SK-N-SH (cell line): ENCODE results near the gene CBFA2T3. TPM values are rescaled to one million over a fixed set of nuclear protein-coding genes. Genes with fewer than 3 reads are reported as not detected.

ENCODE experiments used
- CTCF ChIA-PET: fragments of 300-600, 350-600 bp; formaldehyde crosslinking; extraction: SDS; loops from one replicate; lab custom pipeline; 2021; lab: Yijun Ruan, JAX
- POLR2A ChIA-PET: fragments of 350-600 bp; sonication (Branson Sonifier 250); formaldehyde crosslinking; extraction: SDS; loops from one replicate; lab custom pipeline; 2020; ENCODE audit warnings: antibody characterized with exemption, inconsistent platforms; lab: Yijun Ruan, JAX
- DNase-seq: peaks from one replicate; pipeline ENCODE4 v3.0.0; 2012
- H2AFZ ChIP-seq: fragments of 200-600 bp; sonication (generic); 2 replicates; pipeline ENCODE4 v1.8.1; 2016; ENCODE audit warnings: antibody characterized with exemption, mild to moderate bottlenecking, low read depth
- H3F3A ChIP-seq: fragments of 200-600 bp; sonication (generic); replicated peaks from 2 replicates; pipeline ENCODE3; 2016; ENCODE audit warnings: antibody characterized with exemption, mild to moderate bottlenecking; ENCODE audit not compliant: insufficient read depth
- H3K27ac ChIP-seq, 2 experiments: fragments of 200-500 bp in 1 of 2; fragments of 200-600 bp in 1 of 2; sonication (Bioruptor generic) in 1 of 2; sonication (generic), shearing (Covaris generic) in 1 of 2; 2 replicates each; pipeline versions ENCODE4 v1.5.1 to v1.6.1; 2014 to 2016; ENCODE audit warnings: low read depth in 2 of 2, inconsistent platforms in 1 of 2, low read length in 1 of 2, mild to moderate bottlenecking in 1 of 2, mixed read lengths in 1 of 2
- H3K27me3 ChIP-seq: fragments of 200-600 bp; sonication (generic), shearing (Covaris generic); 2 replicates; pipeline ENCODE4 v1.6.1; 2016; ENCODE audit warnings: mixed run types; ENCODE audit not compliant: insufficient read depth
- H3K36me3 ChIP-seq, 2 experiments: fragments of 200-500 bp in 1 of 2; fragments of 200-600 bp in 1 of 2; sonication (Bioruptor generic) in 1 of 2; sonication (generic) in 1 of 2; replicated peaks in 1 of 2; 2 replicates each; pipeline versions ENCODE3 to v1.5.1; 2014 to 2016; ENCODE audit warnings: low read length in 1 of 2, mild to moderate bottlenecking in 1 of 2; ENCODE audit not compliant: insufficient read depth in 2 of 2, control insufficient read depth in 1 of 2
- H3K4me1 ChIP-seq, 2 experiments: fragments of 200-500 bp in 1 of 2; fragments of 200-600 bp in 1 of 2; sonication (Bioruptor generic) in 1 of 2; sonication (generic), shearing (Covaris generic) in 1 of 2; 2 replicates each; pipeline versions ENCODE4 v1.5.1 to v1.6.1; 2014 to 2016; ENCODE audit warnings: low read depth in 1 of 2, low read length in 1 of 2, mixed run types in 1 of 2; ENCODE audit not compliant: insufficient read depth in 2 of 2, control insufficient read depth in 1 of 2
- H3K4me2 ChIP-seq: fragments of 200-600 bp; sonication (generic), shearing (Covaris generic); 2 replicates; pipeline ENCODE4 v1.6.1; 2017; ENCODE audit warnings: mixed run types
- H3K4me3 ChIP-seq, 2 experiments: fragments of 200-500 bp in 1 of 2; fragments of 200-600 bp in 1 of 2; sonication (Bioruptor generic) in 1 of 2; sonication (generic), shearing (Covaris generic) in 1 of 2; 2 replicates each; pipeline versions ENCODE4 v1.5.1 to v1.8.1; 2014 to 2016; ENCODE audit warnings: low read depth in 2 of 2, inconsistent platforms in 1 of 2, low read length in 1 of 2, mild to moderate bottlenecking in 1 of 2, mixed read lengths in 1 of 2, moderate library complexity in 1 of 2
- H3K79me2 ChIP-seq: fragments of 200-600 bp; sonication (generic); 2 replicates; pipeline ENCODE4 v1.8.1; 2017; ENCODE audit warnings: mild to moderate bottlenecking; ENCODE audit not compliant: insufficient read depth
- H3K9ac ChIP-seq: fragments of 200-600 bp; sonication (generic); 2 replicates; pipeline ENCODE4 v1.6.1; 2017; ENCODE audit warnings: mixed run types
- H3K9me2 ChIP-seq: fragments of 200-600 bp; sonication (generic); 2 replicates; pipeline ENCODE4 v1.6.1; 2017; ENCODE audit warnings: mixed run types
- H3K9me3 ChIP-seq: fragments of 200-600 bp; sonication (generic); 2 replicates; pipeline ENCODE4 v1.6.1; 2017; ENCODE audit warnings: mixed run types, mild to moderate bottlenecking, moderate library complexity
- H4K20me1 ChIP-seq: fragments of 200-600 bp; sonication (generic); 2 replicates; pipeline ENCODE4 v1.6.1; 2017; ENCODE audit warnings: mild to moderate bottlenecking, mixed run types; ENCODE audit not compliant: insufficient read depth
- CHD2 ChIP-seq: fragments of 150-350 bp; IDR thresholded peaks from 2 replicates; pipeline ENCODE4 v1.6.1; 2018; ENCODE audit warnings: low read length; ENCODE audit not compliant: partially characterized antibody
- EP300 ChIP-seq, 2 experiments: IDR thresholded peaks; 2 replicates each; pipeline versions ENCODE4 v1.4.0 to v1.6.1; 2012; ENCODE audit warnings: borderline replicate concordance in 1 of 2, low read depth in 1 of 2, low read length in 1 of 2
- EZH2phosphoT487 ChIP-seq: fragments of 200-600 bp; sonication (generic); IDR thresholded peaks from 2 replicates; pipeline ENCODE4 v1.6.1; 2017; ENCODE audit warnings: low read depth, mixed run types, mild to moderate bottlenecking, antibody characterized with exemption, moderate library complexity, borderline replicate concordance
- IRF3 ChIP-seq: fragments of 150-350 bp; IDR thresholded peaks from 2 replicates; pipeline ENCODE4 v1.6.1; 2016; ENCODE audit warnings: mild to moderate bottlenecking, low read depth, low read length
- MAX ChIP-seq: IDR thresholded peaks from 2 replicates; pipeline ENCODE4 v1.4.0; 2012; ENCODE audit warnings: low read depth
- MEF2A ChIP-seq: IDR thresholded peaks from 2 replicates; pipeline ENCODE4 v1.4.0; 2012; ENCODE audit warnings: low read depth, borderline replicate concordance
- MXI1 ChIP-seq: IDR thresholded peaks from 2 replicates; pipeline ENCODE4 v1.6.1; 2012; ENCODE audit warnings: mild to moderate bottlenecking, low read depth, low read length, improper control_type of control experiment
- NFIC ChIP-seq: IDR thresholded peaks from 2 replicates; pipeline ENCODE4 v1.4.0; 2012; ENCODE audit warnings: borderline replicate concordance
- RCOR1 ChIP-seq: fragments of 150-350 bp; IDR thresholded peaks from 2 replicates; pipeline ENCODE4 v1.6.1; 2017; ENCODE audit warnings: antibody characterized with exemption, low read length
- RFX5 ChIP-seq: IDR thresholded peaks from 2 replicates; pipeline ENCODE4 v1.6.1; 2012; ENCODE audit warnings: mild to moderate bottlenecking, improper control_type of control experiment, low read length
- SIN3A ChIP-seq: IDR thresholded peaks from 2 replicates; pipeline ENCODE4 v1.6.1; 2012; ENCODE audit warnings: low read depth, mild to moderate bottlenecking, low read length, moderate library complexity, borderline replicate concordance
- SMC3 ChIP-seq: IDR thresholded peaks from 2 replicates; pipeline ENCODE4 v1.6.1; 2012; ENCODE audit warnings: low read depth, low read length, improper control_type of control experiment
- TEAD4 ChIP-seq: IDR thresholded peaks from 2 replicates; pipeline ENCODE4 v1.4.0; 2012; ENCODE audit warnings: mild to moderate bottlenecking, borderline replicate concordance; ENCODE audit not compliant: insufficient read depth
- USF2 ChIP-seq: fragments of 150-350 bp; IDR thresholded peaks from 2 replicates; pipeline ENCODE4 v1.6.1; 2017; ENCODE audit warnings: antibody characterized with exemption, low read length, low read depth, borderline replicate concordance
- ZBTB33 ChIP-seq: IDR thresholded peaks from 2 replicates; pipeline ENCODE4 v1.4.0; 2012; ENCODE audit warnings: low read depth, borderline replicate concordance
- WGBS: methylation state at CpG from one replicate; pipeline ENCODE4 v1.1.6; 2017; ENCODE audit warnings: low lambda C conversion rate; 5-methylcytosine and 5-hydroxymethylcytosine counted together
- polyA plus RNA-seq, 3 experiments: library from polyadenylated mRNA; depleted of rRNA; stranded (reverse); fragments of >200 nt; gene quantifications; 2 replicates each; pipeline ENCODE4 v1.2.3, GENCODE V29; 2012
- TF ChIP-seq, protein P1 (sequence below): IDR thresholded peaks from 2 replicates; pipeline ENCODE4 v1.6.1; 2012; ENCODE audit warnings: mild to moderate bottlenecking, low read depth, low read length, moderate library complexity
- TF ChIP-seq, protein P2 (sequence below): fragments of 200-600 bp; sonication (generic); IDR thresholded peaks from 2 replicates; pipeline ENCODE4 v1.6.1; 2017; ENCODE audit warnings: antibody characterized with exemption, mild to moderate bottlenecking, moderate library complexity
- TF ChIP-seq, protein P3 (sequence below): IDR thresholded peaks from 2 replicates; pipeline ENCODE4; 2012

CBFA2T3 gene
- polyA plus RNA-seq, 1 of the 3 experiments (the other 2 are of a cell fraction) = not detected

DNA sequence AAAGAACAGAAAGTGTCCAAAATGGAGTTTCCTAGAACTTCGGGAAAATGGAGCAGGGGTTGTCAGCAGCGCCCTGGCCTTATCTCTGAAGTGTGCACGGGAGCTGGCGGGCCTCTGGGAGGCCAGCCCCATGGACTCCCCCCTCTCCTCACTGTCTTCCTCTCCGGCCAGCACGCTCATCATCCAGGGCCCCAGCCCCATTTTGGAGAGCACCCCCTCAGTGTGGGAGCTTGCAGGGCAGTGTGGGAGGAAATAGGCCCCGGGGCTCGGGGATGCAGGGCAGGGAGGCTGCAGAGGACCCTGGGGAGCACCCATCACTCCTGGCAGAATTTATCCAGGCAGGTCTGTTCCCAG lies 105.7 kb downstream of the CBFA2T3 start:
- peaks cover 86% of the 10 kb centered on the region for H3K27me3 ChIP-seq
- ChIA-PET CTCF (interaction anchor here (1.2 to 1.6 kb wide), 2 partner anchors 9 to 13 kb away, joined by 6 to 7 read pairs; no protein-coding TSS in a partner anchor), POLR2A (no interaction called here)
- no peak for DNase-seq
- H3K4me1 ChIP-seq = no peaks in the 10 kb centered on the region; a peak in 1 of 4 replicates
- H3K27ac ChIP-seq = no peak overlapping the region
- H3K79me2 ChIP-seq = no peaks in the 10 kb centered on the region
- no peaks in the 10 kb centered on the region for H3K9me3 ChIP-seq
- H3K4me2 ChIP-seq = peak overlapping the region; percentile 33
- no peak overlapping the region for H2AFZ ChIP-seq
- TF ChIP-seq CHD2 (no peak), MAX (no peak), EZH2phosphoT487 (no peak), MEF2A (no peak), USF2 (no peak), SMC3 (no peak), EP300 (IDR thresholded peaks at IDR 0.05; ENCODE audit: borderline replicate concordance in 1 of 2, low read depth in 1 of 2, low read length in 1 of 2) (no peak), NFIC (no peak), TEAD4 (no peak), IRF3 (no peak), ZBTB33 (no peak), SIN3A (no peak), MXI1 (no peak), RCOR1 (no peak), RFX5 (no peak)
- TF ChIP-seq, protein P1, sequence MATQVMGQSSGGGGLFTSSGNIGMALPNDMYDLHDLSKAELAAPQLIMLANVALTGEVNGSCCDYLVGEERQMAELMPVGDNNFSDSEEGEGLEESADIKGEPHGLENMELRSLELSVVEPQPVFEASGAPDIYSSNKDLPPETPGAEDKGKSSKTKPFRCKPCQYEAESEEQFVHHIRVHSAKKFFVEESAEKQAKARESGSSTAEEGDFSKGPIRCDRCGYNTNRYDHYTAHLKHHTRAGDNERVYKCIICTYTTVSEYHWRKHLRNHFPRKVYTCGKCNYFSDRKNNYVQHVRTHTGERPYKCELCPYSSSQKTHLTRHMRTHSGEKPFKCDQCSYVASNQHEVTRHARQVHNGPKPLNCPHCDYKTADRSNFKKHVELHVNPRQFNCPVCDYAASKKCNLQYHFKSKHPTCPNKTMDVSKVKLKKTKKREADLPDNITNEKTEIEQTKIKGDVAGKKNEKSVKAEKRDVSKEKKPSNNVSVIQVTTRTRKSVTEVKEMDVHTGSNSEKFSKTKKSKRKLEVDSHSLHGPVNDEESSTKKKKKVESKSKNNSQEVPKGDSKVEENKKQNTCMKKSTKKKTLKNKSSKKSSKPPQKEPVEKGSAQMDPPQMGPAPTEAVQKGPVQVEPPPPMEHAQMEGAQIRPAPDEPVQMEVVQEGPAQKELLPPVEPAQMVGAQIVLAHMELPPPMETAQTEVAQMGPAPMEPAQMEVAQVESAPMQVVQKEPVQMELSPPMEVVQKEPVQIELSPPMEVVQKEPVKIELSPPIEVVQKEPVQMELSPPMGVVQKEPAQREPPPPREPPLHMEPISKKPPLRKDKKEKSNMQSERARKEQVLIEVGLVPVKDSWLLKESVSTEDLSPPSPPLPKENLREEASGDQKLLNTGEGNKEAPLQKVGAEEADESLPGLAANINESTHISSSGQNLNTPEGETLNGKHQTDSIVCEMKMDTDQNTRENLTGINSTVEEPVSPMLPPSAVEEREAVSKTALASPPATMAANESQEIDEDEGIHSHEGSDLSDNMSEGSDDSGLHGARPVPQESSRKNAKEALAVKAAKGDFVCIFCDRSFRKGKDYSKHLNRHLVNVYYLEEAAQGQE = no peak
- TF ChIP-seq, protein P2, sequence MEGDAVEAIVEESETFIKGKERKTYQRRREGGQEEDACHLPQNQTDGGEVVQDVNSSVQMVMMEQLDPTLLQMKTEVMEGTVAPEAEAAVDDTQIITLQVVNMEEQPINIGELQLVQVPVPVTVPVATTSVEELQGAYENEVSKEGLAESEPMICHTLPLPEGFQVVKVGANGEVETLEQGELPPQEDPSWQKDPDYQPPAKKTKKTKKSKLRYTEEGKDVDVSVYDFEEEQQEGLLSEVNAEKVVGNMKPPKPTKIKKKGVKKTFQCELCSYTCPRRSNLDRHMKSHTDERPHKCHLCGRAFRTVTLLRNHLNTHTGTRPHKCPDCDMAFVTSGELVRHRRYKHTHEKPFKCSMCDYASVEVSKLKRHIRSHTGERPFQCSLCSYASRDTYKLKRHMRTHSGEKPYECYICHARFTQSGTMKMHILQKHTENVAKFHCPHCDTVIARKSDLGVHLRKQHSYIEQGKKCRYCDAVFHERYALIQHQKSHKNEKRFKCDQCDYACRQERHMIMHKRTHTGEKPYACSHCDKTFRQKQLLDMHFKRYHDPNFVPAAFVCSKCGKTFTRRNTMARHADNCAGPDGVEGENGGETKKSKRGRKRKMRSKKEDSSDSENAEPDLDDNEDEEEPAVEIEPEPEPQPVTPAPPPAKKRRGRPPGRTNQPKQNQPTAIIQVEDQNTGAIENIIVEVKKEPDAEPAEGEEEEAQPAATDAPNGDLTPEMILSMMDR = no peak
- TF ChIP-seq, protein P3, sequence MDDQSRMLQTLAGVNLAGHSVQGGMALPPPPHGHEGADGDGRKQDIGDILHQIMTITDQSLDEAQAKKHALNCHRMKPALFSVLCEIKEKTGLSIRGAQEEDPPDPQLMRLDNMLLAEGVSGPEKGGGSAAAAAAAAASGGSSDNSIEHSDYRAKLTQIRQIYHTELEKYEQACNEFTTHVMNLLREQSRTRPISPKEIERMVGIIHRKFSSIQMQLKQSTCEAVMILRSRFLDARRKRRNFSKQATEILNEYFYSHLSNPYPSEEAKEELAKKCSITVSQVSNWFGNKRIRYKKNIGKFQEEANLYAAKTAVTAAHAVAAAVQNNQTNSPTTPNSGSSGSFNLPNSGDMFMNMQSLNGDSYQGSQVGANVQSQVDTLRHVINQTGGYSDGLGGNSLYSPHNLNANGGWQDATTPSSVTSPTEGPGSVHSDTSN = no peak
- TF ChIP-seq, all 33 proteins: peak for 0
- Histone ChIP-seq H3F3A (no peaks in the 10 kb centered on the region), H4K20me1 (no peaks in the 10 kb centered on the region), H3K36me3 (no peaks in the 10 kb centered on the region), H3K9me2 (no peaks in the 10 kb centered on the region), H3K4me3 (no peak overlapping the region; a peak in 1 of 4 replicates), H3K9ac (no peak overlapping the region)
- 0% methylated on average over 1 of the region's 8 CpGs for WGBS
